ENCODE data around the gene CIB2.
A peak's percentile ranks its signal among the peaks of the same experiment; 100 is the strongest.

CIB2 gene

GRCh38 chr15:78064544-78064943 lies 66.7 kb downstream of the CIB2 start:
- no peak for TF ChIP-seq CREB5 (CRISPR knock-in tag; IDR thresholded peaks at IDR 0.05; ENCODE audit: low read depth)
- no peak for TF ChIP-seq CSRNP3 (CRISPR knock-in tag; IDR thresholded peaks at IDR 0.05)
- no peak for TF ChIP-seq ZFP3 (CRISPR knock-in tag; IDR thresholded peaks at IDR 0.05)
- no peak for TF ChIP-seq RARB (CRISPR knock-in tag; IDR thresholded peaks at IDR 0.05)
- no peak for TF ChIP-seq ZNF8 (CRISPR knock-in tag; IDR thresholded peaks at IDR 0.05)
- no peak for TF ChIP-seq ARNTL (CRISPR knock-in tag; IDR thresholded peaks at IDR 0.05; ENCODE audit: borderline replicate concordance, low read depth)
- no peak for TF ChIP-seq CSDC2 (CRISPR knock-in tag; IDR thresholded peaks at IDR 0.05)
- TF ChIP-seq ZFP30 (CRISPR knock-in tag; IDR thresholded peaks at IDR 0.05) = no peak
- TF ChIP-seq TSHZ2 (CRISPR knock-in tag; IDR thresholded peaks at IDR 0.05) = no peak
- no peak for TF ChIP-seq TCF4 (CRISPR knock-in tag; IDR thresholded peaks at IDR 0.05; ENCODE audit: borderline replicate concordance)
- no peak for TF ChIP-seq TOX (CRISPR knock-in tag; IDR thresholded peaks at IDR 0.05; ENCODE audit: borderline replicate concordance)
- TF ChIP-seq, protein P1, sequence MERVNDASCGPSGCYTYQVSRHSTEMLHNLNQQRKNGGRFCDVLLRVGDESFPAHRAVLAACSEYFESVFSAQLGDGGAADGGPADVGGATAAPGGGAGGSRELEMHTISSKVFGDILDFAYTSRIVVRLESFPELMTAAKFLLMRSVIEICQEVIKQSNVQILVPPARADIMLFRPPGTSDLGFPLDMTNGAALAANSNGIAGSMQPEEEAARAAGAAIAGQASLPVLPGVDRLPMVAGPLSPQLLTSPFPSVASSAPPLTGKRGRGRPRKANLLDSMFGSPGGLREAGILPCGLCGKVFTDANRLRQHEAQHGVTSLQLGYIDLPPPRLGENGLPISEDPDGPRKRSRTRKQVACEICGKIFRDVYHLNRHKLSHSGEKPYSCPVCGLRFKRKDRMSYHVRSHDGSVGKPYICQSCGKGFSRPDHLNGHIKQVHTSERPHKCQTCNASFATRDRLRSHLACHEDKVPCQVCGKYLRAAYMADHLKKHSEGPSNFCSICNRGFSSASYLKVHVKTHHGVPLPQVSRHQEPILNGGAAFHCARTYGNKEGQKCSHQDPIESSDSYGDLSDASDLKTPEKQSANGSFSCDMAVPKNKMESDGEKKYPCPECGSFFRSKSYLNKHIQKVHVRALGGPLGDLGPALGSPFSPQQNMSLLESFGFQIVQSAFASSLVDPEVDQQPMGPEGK (CRISPR knock-in tag; IDR thresholded peaks at IDR 0.05; ENCODE audit: borderline replicate concordance) = no peak
- ATAC-seq = peak; percentile 4; the same call in 1 of the 3 replicates

DNA sequence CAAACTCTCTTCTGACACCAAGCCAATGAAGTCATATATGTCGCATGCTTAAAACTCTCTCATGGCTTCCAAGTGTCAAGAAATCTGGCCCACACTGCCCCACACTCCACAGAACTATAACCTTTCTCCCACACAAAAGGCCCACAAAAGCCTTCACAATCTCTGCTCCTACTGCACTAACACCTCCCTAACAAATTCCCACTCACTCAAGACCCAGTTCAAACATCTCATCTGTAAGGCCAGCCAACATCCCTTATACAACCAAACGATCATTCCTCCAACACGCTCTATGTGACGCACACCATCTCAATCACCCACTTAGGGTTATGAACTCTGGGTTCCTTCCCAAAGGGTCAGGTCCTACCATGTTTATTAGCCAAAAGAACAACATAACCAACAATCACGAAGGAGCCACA lies 67.3 kb downstream of the CIB2 start:
- TF ChIP-seq ZNF8 (CRISPR knock-in tag; IDR thresholded peaks at IDR 0.05) (no peak), ZC3H10 (CRISPR knock-in tag; IDR thresholded peaks at IDR 0.05) (no peak), BACH2 (CRISPR knock-in tag; IDR thresholded peaks at IDR 0.05; ENCODE audit: borderline replicate concordance) (no peak), ISL1 (CRISPR knock-in tag; IDR thresholded peaks at IDR 0.05) (no peak), TOX (CRISPR knock-in tag; IDR thresholded peaks at IDR 0.05; ENCODE audit: borderline replicate concordance) (no peak), CSRNP3 (CRISPR knock-in tag; IDR thresholded peaks at IDR 0.05) (no peak), RARB (CRISPR knock-in tag; IDR thresholded peaks at IDR 0.05) (no peak), ZNF70 (CRISPR knock-in tag; IDR thresholded peaks at IDR 0.05) (no peak)
- TF ChIP-seq, protein P1 (CRISPR knock-in tag; IDR thresholded peaks at IDR 0.05; ENCODE audit: borderline replicate concordance) = no peak
- TF ChIP-seq, protein P2, sequence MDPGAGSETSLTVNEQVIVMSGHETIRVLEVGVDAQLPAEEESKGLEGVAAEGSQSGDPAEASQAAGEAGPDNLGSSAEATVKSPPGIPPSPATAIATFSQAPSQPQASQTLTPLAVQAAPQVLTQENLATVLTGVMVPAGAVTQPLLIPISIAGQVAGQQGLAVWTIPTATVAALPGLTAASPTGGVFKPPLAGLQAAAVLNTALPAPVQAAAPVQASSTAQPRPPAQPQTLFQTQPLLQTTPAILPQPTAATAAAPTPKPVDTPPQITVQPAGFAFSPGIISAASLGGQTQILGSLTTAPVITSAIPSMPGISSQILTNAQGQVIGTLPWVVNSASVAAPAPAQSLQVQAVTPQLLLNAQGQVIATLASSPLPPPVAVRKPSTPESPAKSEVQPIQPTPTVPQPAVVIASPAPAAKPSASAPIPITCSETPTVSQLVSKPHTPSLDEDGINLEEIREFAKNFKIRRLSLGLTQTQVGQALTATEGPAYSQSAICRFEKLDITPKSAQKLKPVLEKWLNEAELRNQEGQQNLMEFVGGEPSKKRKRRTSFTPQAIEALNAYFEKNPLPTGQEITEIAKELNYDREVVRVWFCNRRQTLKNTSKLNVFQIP (CRISPR knock-in tag; IDR thresholded peaks at IDR 0.05; ENCODE audit: borderline replicate concordance, low read depth) = no peak
- ATAC-seq = no peak
